B cell (primary cell): Measurements from ENCODE around the gene INPP5B. TPM values are rescaled to one million over a fixed set of nuclear protein-coding genes. Genes with fewer than 3 reads are reported as not detected.

Experiments used
- ATAC-seq: fragments of 200-7000 bp; cut with Tn5 transposase; one replicate; pipeline ENCODE4 v1.10.0; 2021; ENCODE audit warnings: low read depth, mild to moderate bottlenecking, moderate number of reproducible peaks, moderate library complexity
- CTCF ChIA-PET: fragments of 350-600 bp; sonication (Branson Sonifier 250); formaldehyde crosslinking; loops from one replicate; lab custom pipeline; 2021; ENCODE audit warnings: antibody characterized with exemption, inconsistent platforms; lab: Charles Lee
- POLR2A ChIA-PET: fragments of 350-600 bp; sonication (Branson Sonifier 250); formaldehyde crosslinking; loops from one replicate; lab custom pipeline; 2021; ENCODE audit warnings: antibody characterized with exemption; lab: Charles Lee
- DNase-seq: peaks from one replicate; pipeline ENCODE4 v3.0.0; 2013
- H2AFZ ChIP-seq: 2 replicates; pipeline ENCODE4 v1.6.1; 2012; ENCODE audit warnings: mild to moderate bottlenecking, low read depth, low read length; ENCODE audit not compliant: insufficient read depth, poor library complexity, severe bottlenecking
- H3K27ac ChIP-seq, 2 donors: 1 replicate in 1 of 2; 2 replicates in 1 of 2; pipeline ENCODE4 v1.5.1; 2012 to 2013; ENCODE audit warnings: low read length in 2 of 2, mild to moderate bottlenecking in 2 of 2, moderate library complexity in 1 of 2
- H3K27me3 ChIP-seq, 4 experiments: fragments of 200-600 bp in 1 of 4; sonication (generic) in 1 of 4; replicated peaks in 1 of 4; 1 replicate in 2 of 4; 2 replicates in 2 of 4; pipeline versions ENCODE4 v1.6.1 to v1.7.0; 2013 to 2016; ENCODE audit warnings: low read length in 3 of 4, mild to moderate bottlenecking in 2 of 4, mixed read lengths in 1 of 4, moderate library complexity in 1 of 4; ENCODE audit not compliant: insufficient read depth in 4 of 4, control insufficient read depth in 3 of 4; ENCODE audit errors: control extremely low read depth in 1 of 4
- H3K36me3 ChIP-seq, 2 experiments: replicated peaks in 1 of 2; 1 replicate in 1 of 2; 2 replicates in 1 of 2; pipeline versions ENCODE4 v1.6.1 to v1.7.1; 2013; ENCODE audit warnings: low read length in 1 of 2; ENCODE audit not compliant: insufficient read depth in 2 of 2, control insufficient read depth in 1 of 2; ENCODE audit errors: control extremely low read depth in 1 of 2, extremely low read depth in 1 of 2
- H3K4me1 ChIP-seq, 2 donors: fragments of 200-600 bp in 1 of 2; sonication (generic) in 1 of 2; 1 replicate in 1 of 2; 2 replicates in 1 of 2; pipeline versions ENCODE4 v1.5.1 to v1.6.1; 2013 to 2017; ENCODE audit warnings: low read length in 2 of 2; ENCODE audit not compliant: control insufficient read depth in 2 of 2, insufficient read depth in 2 of 2
- H3K4me2 ChIP-seq: replicated peaks from 2 replicates; pipeline ENCODE3; 2012; ENCODE audit warnings: mild to moderate bottlenecking, low read depth, low read length; ENCODE audit not compliant: poor library complexity, severe bottlenecking
- H3K4me3 ChIP-seq, 5 experiments: fragments of 200-600 bp in 1 of 5; sonication (generic) in 1 of 5; 1 replicate in 3 of 5; 2 replicates in 2 of 5; pipeline versions ENCODE4 v1.5.1 to v1.7.0; 2011 to 2016; ENCODE audit warnings: low read length in 4 of 5, mild to moderate bottlenecking in 4 of 5, low read depth in 2 of 5, control low read depth in 1 of 5, moderate library complexity in 1 of 5; ENCODE audit not compliant: insufficient read depth in 1 of 5; ENCODE audit errors: control extremely low read depth in 1 of 5, extremely low read depth in 1 of 5
- H3K79me2 ChIP-seq: fragments of 200-600 bp; sonication (generic); one replicate; pipeline ENCODE4 v1.6.0; 2016; ENCODE audit warnings: low read length; ENCODE audit not compliant: control insufficient read depth, insufficient read depth
- H3K9ac ChIP-seq: fragments of 200-600 bp; sonication (generic); 2 replicates; pipeline ENCODE4 v1.6.1; 2017; ENCODE audit warnings: mild to moderate bottlenecking, low read length, moderate library complexity
- H3K9me3 ChIP-seq, 3 donors: one replicate each; pipeline versions ENCODE4 v1.6.1 to v1.7.1; 2013; ENCODE audit warnings: low read length in 2 of 3; ENCODE audit not compliant: control insufficient read depth in 2 of 3, insufficient read depth in 1 of 3; ENCODE audit errors: control extremely low read depth in 1 of 3
- H4K20me1 ChIP-seq: 2 replicates; pipeline ENCODE4 v1.6.0; 2012; ENCODE audit warnings: mild to moderate bottlenecking, low read length; ENCODE audit not compliant: insufficient read depth, control insufficient read depth, poor library complexity, severe bottlenecking
- H3K27ac Mint-ChIP-seq: one replicate; pipeline ENCODE4 v1.8.0; 2021; ENCODE audit warnings: mixed read lengths
- H3K27me3 Mint-ChIP-seq: one replicate; pipeline ENCODE4 v1.8.0; 2021; ENCODE audit warnings: mixed read lengths
- H3K4me1 Mint-ChIP-seq: one replicate; pipeline ENCODE4 v1.8.0; 2021; ENCODE audit warnings: mixed read lengths
- H3K4me3 Mint-ChIP-seq: one replicate; pipeline ENCODE4 v1.8.0; 2021; ENCODE audit warnings: mixed read lengths
- H3K9me3 Mint-ChIP-seq: one replicate; pipeline ENCODE4 v1.8.0; 2022; ENCODE audit warnings: mixed read lengths; ENCODE audit not compliant: insufficient read depth
- EZH2 ChIP-seq: IDR thresholded peaks from 2 replicates; pipeline ENCODE4 v1.6.1; 2012; ENCODE audit warnings: borderline replicate concordance, low read depth, mild to moderate bottlenecking, moderate library complexity, low read length; ENCODE audit not compliant: insufficient read depth, poor library complexity, severe bottlenecking
- WGBS: methylation state at CpG from one replicate; pipeline ENCODE4 v1.1.5; 2013; ENCODE audit warnings: missing lambda C conversion rate; ENCODE audit not compliant: insufficient coverage; 5-methylcytosine and 5-hydroxymethylcytosine counted together
- intact Hi-C: fragments of 100-400 bp; cut with micrococcal nuclease; formaldehyde crosslinking; loops from one replicate; pipeline ENCODE4 v1.10.0; 2022
- polyA plus RNA-seq: library from polyadenylated mRNA; depleted of rRNA; stranded (reverse); fragments of >200 nt; gene quantifications from 2 replicates; pipeline ENCODE4 v1.2.3, GENCODE V29; 2012
- total RNA-seq, 2 donors: library from RNA; stranded (reverse); fragments of 120-200 nt in 1 of 2; gene quantifications; 1 replicate in 1 of 2; 2 replicates in 1 of 2; pipeline versions ENCODE4 v1.2.3 to v1.2.4, GENCODE V29; 2013 to 2022
- TF ChIP-seq, protein P1 (sequence below): fragments of 200-600 bp; IDR thresholded peaks from one replicate; pipeline ENCODE4 v1.8.0; 2022; ENCODE audit warnings: antibody characterized with exemption, mild to moderate bottlenecking

The INPP5B gene
- total and polyA plus RNA-seq, 2 donors (not counting 1 experiment from before 2014, with no cell fraction given), result 45.4 to 63.3 TPM

DNA sequence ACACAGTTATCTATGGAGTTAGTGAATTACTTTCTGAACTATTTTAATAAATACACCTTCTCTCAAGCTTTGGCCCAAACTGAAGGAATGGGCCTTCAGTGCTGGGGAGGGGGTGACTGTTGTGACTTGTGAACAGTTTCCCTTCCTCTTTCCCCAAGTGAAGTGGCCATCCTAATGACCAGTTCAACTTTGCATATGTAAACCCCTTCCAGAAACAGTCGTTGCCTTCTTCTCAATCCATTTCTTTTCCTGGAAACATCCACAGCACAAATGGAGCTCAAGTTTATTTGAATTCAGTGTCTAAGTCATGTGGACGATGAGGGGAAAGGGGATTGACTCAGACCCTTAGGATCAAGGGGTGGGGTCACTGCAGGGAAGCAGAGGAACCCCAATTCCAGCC lies 1.3 kb upstream of the INPP5B start:
- no peak overlapping the region for H3K27ac ChIP-seq
- ChIA-PET CTCF (interaction anchor here (0.8 to 2.7 kb wide), 5 partner anchors 16 to 71 kb away, joined by 3 to 8 read pairs (median 4); no protein-coding TSS in a partner anchor), POLR2A (no interaction called here)
- no peaks in the 10 kb centered on the region for H3K27me3 Mint-ChIP-seq
- H3K36me3 ChIP-seq, result peaks cover 0 to 9% of the 10 kb centered on the region in 2 experiments
- no peak overlapping the region for H3K27ac Mint-ChIP-seq
- peak overlapping the region; percentile 39 for H3K4me3 Mint-ChIP-seq
- no peaks in the 10 kb centered on the region for H3K27me3 ChIP-seq
- H2AFZ ChIP-seq, result peak overlapping the region; percentile 38
- no peak for TF ChIP-seq EZH2
- TF ChIP-seq, protein P1, sequence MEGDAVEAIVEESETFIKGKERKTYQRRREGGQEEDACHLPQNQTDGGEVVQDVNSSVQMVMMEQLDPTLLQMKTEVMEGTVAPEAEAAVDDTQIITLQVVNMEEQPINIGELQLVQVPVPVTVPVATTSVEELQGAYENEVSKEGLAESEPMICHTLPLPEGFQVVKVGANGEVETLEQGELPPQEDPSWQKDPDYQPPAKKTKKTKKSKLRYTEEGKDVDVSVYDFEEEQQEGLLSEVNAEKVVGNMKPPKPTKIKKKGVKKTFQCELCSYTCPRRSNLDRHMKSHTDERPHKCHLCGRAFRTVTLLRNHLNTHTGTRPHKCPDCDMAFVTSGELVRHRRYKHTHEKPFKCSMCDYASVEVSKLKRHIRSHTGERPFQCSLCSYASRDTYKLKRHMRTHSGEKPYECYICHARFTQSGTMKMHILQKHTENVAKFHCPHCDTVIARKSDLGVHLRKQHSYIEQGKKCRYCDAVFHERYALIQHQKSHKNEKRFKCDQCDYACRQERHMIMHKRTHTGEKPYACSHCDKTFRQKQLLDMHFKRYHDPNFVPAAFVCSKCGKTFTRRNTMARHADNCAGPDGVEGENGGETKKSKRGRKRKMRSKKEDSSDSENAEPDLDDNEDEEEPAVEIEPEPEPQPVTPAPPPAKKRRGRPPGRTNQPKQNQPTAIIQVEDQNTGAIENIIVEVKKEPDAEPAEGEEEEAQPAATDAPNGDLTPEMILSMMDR, result no peak
- no peaks in the 10 kb centered on the region for H3K79me2 ChIP-seq
- H3K4me3 ChIP-seq, result no peak overlapping the region
- WGBS, result 88% methylated on average over 1 of the region's 2 CpGs
- intact Hi-C loops, result loop anchor here (5.0 kb wide), 1 partner anchor 141 kb away; the partner anchor contains the start of genes C1orf122 and YRDC
- H3K9me3 ChIP-seq, result no peaks in the 10 kb centered on the region
- no peaks in the 10 kb centered on the region for H4K20me1 ChIP-seq
- ATAC-seq, result no peak
- no peak overlapping the region for H3K4me2 ChIP-seq
- no peak overlapping the region for H3K9ac ChIP-seq
- H3K4me1 Mint-ChIP-seq, result peaks cover 14% of the 10 kb centered on the region
- H3K9me3 Mint-ChIP-seq, result no peaks in the 10 kb centered on the region
- DNase-seq, result no peak
- H3K4me1 ChIP-seq, result peaks cover 14 to 19% of the 10 kb centered on the region in 2 donors

DNA sequence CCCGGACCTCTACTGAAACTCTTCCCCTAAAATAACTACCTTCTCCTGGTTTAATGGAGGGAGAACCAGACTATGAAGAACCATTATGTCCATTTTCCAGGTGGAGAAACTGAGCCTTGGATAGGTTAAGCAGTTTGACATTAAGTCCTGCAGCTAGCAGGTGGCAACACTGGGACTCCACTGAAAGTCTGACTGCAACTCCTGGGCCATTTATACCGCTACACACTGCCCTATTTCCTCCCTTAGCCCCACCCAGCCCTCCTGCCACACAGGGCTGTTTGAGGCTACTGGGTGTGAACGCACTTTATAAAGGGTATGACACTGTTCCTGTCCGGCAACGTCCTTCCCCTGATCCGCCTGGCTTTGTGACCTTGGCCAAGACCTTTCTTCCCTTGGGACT lies 511 bp upstream of the INPP5B start:
- Mint-ChIP-seq H3K4me1 (peaks cover 14% of the 10 kb centered on the region), H3K9me3 (no peaks in the 10 kb centered on the region), H3K27me3 (no peaks in the 10 kb centered on the region), H3K27ac (peak overlapping the region; percentile 86), H3K4me3 (peak overlapping the region; percentile 91)
- Histone ChIP-seq H3K9ac (peak overlapping the region; percentile 63), H3K27me3 (no peaks in the 10 kb centered on the region), H3K4me2 (peak overlapping the region; percentile 74), H3K79me2 (no peaks in the 10 kb centered on the region), H3K9me3 (no peaks in the 10 kb centered on the region), H3K4me1 (peaks cover 14 to 19% of the 10 kb centered on the region in 2 donors), H2AFZ (peak overlapping the region; percentile 84), H3K4me3 (peak overlapping the region in 4 of 5 experiments; percentile 62 to 73 (median 67)), H3K36me3 (peaks cover 0 to 9% of the 10 kb centered on the region in 2 experiments), H4K20me1 (no peaks in the 10 kb centered on the region), H3K27ac (peak overlapping the region in 1 of 2 donors; percentile 56)
- WGBS, result 84% methylated on average over 4 of the region's 6 CpGs
- no peak for ATAC-seq
- DNase-seq, result no peak
- CTCF ChIA-PET, result interaction anchor here (1.4 to 2.7 kb wide), 3 partner anchors 16 to 57 kb away, joined by 4 to 8 read pairs (median 5); no protein-coding TSS in a partner anchor
- intact Hi-C loops, result loop anchor here (1.0 to 5.0 kb wide), 5 partner anchors 16 to 140 kb away; partner anchors contain the start of genes C1orf122, SF3A3, UTP11 and YRDC
- POLR2A ChIA-PET, result interaction anchor here (0.9 to 1.0 kb wide), 2 partner anchors 16 to 25 kb away, joined by 3 to 4 read pairs; no protein-coding TSS in a partner anchor
- TF ChIP-seq, protein P1, result no peak
- TF ChIP-seq EZH2, result no peak
